Activated effector memory CD4-positive, alpha-beta T cell treated with anti-CD3 and anti-CD28 coated beads, Interleukin-2, amount 50 U/mL, for 16 hours (primary cell): ENCODE results near the gene SAFB2.
A peak's percentile ranks its signal among the peaks of the same experiment; 100 is the strongest.

Experiments
- DNase-seq: peaks from one replicate; pipeline ENCODE4 v3.0.0-alpha.2; 2020

The SAFB2 gene

DNA sequence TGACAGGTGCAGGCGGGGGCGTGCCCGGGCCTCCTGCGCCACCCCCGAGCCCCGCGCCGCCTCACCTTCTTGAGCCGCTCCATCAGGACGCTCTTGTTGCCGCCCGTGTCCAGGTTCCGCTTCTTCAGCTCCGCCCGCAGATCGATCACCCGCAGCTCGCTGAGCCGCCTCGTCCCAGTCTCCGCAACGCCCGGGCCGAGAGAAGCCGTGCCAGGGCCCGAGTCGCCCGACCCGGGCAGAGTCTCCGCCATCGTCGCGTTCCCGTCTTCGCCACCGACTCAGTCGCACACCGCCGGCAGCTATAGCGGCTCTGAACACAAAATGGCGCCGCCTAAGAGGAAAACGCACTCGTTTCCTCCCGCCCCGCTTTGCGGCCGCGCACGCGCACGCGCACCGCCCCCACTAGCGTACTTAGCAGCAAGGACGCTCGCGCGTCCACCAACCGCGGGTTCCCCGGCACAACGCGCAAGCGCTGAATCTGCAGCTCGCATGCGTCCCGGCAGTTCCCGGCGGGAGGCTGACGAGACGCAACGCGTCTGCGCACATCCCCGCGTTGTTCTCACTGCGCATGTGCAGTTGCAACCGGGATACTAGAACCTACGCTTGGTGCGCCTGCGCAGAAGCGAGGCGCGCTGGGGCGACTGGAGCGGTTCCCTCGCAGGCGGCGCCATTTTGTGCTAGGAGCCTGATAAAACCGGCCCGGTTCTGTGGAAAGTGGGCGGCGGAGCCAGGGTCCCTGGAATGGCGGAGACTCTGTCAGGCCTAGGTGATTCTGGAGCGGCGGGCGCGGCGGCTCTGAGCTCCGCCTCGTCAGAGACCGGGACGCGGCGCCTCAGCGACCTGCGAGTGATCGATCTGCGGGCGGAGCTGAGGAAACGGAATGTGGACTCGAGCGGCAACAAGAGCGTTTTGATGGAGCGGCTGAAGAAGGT is at the start of gene SAFB2, which contains the start of gene SAFB:
Gene SAFB2, minus strand, starts transcription at position 312 of the 932 bp plus-strand sequence. Its CDS starts 61 bp downstream, at position 251.
Gene SAFB, plus strand, starts transcription at position 619 of the 932 bp plus-strand sequence. Its CDS starts 123 bp downstream, at position 742.
- DNase-seq = peak; percentile 100

DNA sequence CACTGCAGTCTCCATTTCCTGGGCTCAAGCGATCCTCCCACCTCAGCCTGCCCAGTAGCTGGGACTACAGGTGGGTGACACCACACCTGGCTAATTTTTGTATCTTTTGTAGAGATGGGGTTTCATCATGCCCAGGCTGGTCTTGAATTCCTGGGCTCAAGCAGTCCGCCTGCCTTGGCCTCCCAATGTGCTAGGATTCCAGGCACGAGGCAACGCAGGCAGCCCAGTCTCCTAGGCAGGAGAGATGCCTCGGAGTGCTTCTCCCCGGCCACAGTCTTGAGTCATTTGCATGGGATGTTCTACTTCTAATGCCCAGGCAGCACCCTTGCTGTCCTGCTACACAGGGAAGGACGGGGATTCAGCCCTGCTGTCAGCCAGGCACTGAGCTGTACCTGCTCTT is 49.0 kb upstream of the SAFB2 start:
- DNase-seq = no peak

DNA sequence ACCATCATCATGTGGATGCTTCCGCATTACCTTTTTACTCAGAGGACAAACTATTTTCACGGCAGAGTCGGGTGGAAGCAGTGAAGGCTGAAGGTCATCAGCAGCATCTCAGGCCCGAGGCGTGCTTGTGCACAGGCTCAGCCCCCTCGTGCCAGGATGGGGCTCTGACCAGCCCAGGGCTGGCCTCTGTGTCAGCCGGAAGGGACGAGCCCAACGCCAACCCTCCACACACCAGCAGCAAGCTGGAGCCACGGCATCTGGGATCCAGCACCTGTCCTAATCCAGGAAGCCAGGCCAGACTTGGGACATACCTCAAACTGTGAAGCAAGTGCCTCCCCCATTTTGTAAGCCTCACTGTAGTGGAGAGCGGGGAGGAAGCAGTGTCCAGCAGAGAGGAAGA is 46.6 kb upstream of the SAFB2 start:
- DNase-seq = no peak

DNA sequence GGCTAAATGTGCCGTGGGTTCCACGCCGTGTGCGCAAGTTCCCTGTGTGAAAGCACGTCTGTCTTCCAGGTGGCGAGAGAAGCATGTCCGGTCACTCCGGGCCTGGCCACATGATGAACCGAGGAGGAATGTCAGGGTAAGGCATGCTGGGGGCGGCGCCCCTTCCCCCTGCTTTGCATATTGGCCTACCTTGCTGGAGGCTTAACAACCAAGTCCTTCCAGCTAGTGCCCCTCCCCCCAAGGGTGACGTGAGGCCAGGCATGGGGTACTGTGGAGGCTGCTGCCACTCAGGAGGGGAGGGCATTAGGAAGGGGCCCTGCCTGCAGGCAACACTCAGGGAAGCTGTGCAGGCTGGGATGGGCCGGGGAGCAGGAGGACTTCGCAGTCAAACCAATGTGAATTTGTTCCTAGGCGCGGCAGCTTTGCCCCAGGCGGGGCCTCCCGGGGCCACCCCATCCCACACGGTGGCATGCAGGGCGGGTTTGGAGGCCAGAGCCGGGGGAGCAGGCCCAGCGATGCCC is 45.2 kb upstream of the SAFB2 start:
- DNase-seq = no peak

DNA sequence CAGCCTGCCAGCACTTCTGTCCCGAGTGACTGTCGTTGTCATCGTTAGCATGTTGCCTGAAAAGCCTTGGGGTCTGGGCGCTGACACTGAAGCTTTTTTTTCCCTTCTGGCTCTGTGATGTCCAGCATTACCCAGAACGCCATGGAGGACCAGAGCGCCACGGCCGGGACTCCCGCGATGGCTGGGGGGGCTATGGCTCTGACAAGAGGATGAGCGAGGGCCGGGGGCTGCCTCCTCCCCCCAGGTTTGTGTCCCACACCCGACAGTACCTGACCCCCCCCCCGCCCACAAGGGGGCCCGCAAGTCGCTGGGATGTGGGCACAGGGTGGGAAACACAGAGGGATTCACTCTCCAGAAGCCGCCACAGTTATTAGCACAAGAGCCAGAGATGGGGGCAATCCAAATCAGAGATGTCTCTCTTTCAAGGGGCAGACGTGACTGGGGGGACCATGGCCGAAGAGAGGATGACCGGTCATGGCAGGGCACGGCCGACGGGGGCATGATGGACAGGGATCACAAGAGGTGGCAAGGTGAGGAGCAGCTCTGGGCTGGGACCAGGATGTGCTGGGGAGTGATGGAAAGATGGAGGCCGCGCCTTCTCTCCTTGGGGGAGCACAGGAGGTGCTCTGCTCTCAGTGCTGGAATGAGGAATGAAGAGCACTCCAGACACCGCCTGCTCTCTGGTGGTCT is 44.5 kb upstream of the SAFB2 start:
- DNase-seq = no peak

DNA sequence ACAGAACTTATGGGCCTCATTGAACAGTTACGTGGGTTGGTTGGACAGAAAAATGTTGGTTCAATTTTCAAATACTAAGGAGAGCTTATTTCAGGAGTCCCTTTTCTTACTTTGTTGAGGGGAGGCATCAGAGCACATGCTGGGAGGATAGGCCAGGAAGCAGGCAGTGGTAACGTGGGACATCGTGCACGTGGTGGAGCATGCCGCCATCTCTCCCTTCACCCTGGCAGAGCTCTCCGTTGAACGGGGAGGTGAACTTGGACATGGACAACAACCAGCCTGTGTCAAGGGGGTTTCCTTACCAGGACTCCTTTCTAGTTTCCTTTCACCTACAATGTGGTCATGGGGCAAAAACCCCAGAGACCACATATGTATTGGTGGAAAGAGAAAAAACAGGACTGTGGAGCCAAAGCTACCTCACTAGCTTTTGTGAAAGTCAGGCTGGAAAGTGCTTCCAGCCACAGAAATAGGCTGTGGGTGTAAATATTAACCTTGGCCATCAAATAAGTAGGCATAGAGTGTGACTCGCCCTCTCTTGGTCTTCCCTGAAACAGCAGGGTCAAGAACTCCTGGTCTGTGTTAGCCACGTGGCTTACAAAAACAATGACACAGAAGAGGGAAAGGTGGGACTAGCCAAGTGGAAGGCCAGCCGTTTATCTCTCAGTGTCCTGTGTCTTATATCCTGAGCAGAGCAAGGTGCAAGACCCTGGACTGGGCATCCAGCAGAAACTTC is 43.4 kb upstream of the SAFB2 start:
- no peak for DNase-seq

DNA sequence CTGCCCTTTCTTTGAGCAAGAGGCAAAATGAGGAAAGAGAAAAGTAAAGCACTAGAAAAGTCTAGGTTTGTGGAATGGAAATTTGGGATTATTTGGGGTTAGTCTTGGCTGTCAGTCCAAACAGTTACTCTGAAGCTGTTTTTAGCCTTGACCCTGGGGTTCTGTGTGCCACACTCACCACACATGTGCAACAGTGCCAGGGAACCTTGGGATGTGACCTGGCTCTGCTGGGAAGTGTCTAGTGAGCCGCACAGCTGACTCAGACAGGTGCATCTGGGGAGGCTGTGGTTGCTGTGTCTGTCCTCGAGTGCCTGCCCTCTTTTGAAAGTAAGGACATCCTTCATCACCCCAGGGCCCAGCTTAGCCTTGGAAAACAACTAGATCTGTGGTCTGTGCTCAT is 41.9 kb upstream of the SAFB2 start:
- no peak for DNase-seq

DNA sequence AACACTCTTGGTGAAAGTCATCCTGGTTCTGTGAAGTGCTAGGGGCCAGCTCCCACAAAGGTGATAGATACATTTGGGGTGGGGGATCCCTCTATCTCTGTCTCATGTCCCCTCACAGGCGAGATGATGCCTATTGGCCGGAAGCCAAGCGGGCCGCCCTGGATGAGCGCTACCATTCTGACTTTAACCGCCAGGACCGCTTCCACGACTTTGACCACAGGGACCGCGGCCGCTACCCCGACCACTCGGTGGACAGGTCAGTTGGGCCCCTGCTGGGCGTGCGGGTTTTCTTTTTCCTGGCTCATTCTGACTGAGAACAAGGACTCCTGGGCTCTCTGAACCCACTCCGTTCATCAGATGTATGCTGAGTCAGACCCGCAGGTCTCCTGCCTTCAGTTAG is 41.3 kb upstream of the SAFB2 start:
- DNase-seq = no peak

DNA sequence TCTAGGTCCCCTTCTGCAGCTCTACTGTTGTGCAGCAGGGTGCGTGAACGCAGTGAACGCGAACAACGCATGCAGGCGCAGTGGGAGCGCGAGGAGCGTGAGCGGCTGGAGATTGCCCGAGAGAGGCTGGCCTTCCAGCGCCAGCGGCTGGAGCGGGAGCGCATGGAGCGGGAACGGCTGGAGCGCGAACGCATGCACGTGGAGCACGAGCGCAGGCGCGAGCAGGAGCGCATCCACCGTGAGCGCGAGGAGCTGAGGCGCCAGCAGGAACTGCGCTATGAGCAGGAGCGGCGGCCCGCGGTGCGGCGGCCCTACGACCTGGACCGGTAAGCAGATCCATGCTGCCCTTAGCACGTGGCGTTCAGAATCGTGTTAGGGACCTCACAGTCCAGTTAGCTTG is 38.9 kb upstream of the SAFB2 start:
- DNase-seq = no peak

DNA sequence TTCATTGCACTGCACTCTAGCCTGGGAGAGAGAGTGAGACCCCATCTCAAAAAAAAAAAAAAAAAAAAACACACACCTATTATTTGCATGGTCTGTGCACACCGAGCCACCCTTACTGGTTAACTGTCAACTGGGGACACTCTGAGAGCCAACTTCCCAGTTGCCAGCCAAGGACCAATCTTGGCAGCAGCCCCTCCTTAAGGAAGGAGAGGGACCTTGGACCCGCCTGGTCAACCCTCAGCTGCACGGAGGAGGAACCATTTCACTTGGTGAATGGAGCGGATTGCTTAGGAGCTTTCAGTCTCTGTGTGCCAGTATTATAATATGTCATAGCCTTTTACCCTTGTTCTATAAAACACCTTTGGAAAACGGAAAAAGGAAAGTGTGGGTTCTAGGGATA is 32.8 kb upstream of the SAFB2 start:
- peak; percentile 50 for DNase-seq

DNA sequence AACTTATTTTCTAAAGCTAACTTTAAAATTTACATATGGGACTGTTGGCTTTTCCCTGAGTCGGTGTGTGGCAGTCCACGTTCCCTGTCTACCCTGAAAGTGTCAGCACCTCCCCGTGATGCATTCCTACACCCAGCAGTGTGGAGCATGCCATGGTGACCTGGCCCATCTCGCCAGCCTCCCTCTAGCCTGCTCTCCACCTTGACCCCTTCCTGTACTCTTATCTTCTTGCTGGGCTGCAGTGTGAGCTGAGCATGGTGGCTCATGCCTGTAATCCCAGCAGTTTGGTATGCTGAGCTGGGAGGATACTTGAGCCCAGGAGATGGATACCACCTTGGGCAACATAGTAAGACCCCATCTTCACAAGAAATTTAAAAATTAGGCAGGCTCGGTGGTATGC is 32.4 kb upstream of the SAFB2 start:
- peak; percentile 34 for DNase-seq

DNA sequence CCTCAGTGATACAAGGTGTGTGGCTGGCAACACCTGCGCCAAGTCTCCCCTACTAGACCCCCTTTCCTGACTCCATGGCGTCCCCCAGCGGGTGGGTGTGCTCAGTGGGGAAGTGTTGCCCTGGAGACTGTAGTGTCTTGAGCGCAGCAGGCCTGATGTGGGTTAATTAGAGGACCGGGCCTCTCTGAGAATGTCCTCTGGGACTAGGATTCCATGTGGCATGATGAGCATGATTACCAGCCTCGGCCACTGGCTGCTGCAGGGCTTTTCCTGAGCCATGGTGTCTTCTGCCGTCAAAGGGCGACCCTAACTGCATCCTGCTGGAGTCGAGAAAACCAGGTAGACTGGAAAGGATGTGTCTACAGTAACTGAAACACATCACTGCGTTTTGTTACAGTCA is 29.7 kb upstream of the SAFB2 start:
- DNase-seq = peak; percentile 47

DNA sequence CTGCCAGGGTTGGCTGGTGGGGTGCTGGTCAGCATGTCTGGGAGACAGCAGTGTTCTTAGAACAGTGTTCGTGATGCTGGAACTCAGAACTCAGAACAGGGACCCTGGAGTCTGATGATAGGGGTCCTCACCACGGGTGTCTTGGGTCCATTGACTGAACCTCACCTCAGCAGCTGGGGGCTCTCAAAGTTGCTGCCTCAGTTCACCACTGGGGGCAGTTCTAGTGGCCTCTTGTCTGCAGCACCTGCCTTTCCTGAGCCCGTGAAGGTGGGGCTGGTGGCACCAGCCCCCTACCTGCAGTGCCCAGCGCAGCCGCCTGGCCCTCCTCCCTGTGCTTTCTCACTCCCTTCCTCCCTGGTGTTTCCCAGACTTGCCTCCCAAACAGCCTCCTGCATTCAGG is 28.8 kb upstream of the SAFB2 start:
- DNase-seq = peak; percentile 60

DNA sequence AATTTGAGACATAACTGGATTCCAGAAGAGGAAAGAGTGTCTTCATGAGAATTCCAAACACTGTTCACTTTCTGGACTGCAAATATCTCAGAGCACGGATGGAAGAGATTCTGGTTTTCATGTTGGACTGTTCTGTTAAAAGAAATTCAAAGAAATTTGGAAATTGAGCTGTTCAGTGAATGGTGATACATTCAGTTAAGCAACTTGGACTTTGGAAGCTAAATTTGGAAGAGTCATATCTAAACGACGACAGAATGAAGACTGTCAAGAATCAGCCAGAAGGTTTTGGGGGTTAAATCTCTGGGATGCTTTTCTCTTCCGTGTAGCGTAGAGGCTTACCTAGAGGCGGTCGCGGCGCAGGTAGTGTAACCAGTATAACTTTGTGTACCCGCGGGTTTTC is 25.9 kb upstream of the SAFB2 start:
- no peak for DNase-seq

DNA sequence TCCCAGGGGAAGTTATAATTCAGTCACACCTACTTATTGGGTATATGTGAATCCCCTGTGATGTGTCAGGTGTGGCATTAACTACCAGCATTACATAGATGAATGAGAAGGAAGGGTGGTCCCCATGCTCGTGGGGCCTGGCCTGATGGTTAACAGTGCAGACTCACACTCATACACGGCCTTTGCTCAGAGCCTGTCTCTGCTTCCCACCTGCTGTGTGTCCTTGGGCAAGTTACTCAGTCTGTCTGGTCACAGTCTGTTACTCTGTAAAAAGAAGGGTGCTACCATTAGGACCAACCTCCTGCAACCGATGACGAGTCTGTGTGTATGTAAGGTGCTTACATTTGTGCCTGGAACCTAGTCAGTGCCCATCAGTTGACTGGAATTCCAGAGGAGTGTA is 24.1 kb upstream of the SAFB2 start:
- peak; percentile 3 for DNase-seq

DNA sequence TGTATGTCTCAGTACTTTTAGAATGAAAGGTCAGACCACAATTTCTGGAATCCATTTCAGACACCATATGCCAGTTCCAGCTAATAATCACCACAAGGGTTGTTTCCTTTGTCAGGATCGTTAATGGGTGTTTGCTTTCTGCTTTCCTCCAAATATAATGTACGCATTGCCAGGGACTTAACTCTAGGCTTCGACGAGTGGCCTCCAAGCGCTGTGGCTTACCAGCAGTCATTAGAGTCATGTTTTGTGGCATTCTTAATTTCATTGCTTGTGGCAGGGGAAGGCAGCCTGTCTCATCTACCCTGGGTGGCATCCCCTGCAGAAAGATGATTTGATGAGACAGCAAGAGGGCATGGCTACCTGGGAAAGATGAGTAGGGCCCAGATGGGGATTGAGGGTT is 22.8 kb upstream of the SAFB2 start:
- DNase-seq = peak; percentile 8

DNA sequence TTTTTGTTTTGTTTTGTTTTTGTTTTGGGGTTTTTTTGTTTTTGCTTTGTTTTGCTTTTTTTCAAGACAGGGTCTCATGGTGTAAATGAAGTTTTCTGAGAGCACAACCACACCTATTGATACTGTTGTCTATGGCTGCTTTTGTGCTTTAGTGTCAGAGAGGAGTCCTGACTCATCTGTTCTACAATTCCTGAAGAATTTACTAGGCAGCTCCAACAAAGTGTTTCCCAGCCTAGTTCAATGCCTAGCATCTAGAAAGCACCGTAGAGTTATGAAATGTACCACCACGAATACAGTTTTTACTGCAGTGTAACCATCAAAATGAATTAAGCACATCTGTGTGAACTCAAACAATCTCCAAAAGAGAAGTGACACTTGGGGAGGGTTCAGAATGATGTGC is 21.5 kb upstream of the SAFB2 start:
- DNase-seq = no peak

DNA sequence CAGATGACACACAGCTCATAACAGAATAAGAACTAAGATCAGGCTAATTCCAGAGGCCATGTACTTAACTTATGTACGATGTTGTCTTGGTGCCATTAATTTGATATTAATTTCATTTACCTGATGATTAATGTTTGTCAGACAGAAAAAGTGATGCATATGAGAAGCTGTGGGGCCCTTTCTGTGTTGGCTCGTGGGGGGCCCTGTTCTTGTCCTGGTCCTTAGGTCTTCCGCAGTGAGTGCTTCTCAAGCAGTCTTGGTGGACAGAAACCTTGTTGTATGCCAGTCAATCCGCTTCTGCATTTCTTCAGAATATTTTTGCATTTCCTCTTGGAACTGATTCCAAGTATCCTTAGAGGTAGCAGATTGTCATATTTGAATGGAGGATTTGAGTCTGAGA is 20.5 kb upstream of the SAFB2 start:
- no peak for DNase-seq

DNA sequence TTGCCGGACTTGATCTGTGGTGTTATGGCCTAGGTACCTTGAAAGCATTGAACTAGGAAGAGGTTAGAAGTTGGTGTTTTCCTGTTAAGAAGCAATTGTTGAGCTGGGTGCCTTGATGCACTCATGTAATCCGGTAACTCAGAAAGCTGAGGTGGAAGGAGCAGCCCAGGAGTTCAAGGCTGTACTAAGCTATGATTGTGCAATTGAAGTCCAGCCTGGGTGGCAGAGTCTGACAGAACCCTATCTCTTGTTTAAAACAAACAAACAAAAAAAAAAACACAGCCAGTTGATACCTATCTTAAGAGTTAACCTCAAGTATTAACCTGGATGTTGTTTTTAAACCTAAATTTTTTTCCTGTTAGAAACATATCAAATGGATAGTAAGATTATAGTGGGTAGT is 19.6 kb upstream of the SAFB2 start:
- peak; percentile 3 for DNase-seq

DNA sequence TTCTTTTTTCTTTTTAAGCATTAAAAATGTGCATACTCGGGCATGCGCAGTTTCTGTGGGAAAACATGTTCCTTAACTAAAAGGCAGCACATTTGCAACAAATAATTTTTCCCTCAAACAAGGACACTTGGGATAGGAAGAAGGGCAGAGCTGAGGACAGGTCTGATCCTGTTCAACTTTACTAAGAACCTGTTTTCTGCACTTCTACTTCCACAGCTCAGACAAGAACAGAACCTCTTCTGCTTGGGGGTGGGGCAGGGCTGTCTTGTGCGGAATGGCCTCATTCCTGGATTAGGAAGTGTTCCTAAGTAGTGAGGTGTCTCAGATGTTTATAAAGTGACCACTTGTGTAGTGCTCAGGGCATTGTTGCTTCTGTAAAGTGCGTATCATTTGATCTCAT is 18.6 kb upstream of the SAFB2 start:
- no peak for DNase-seq

DNA sequence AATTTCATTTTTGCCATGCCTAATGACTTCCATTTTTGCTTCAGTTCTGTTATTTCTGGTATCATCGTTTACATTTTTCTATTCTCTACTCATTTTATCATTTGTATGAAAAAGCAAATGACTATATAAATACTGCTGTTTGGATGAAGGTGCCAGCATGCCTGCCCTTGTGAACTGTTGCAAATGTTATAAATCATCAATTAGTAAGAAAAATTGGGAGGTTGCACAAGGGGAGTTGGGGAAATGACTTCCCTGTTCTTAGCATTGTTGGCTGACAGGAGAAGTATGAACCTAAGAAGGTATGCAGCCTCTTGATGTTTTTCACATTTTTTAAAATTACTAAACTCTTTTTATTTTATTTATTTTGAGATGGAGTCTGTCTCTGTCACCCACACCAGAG is 15.4 kb upstream of the SAFB2 start:
- no peak for DNase-seq

DNA sequence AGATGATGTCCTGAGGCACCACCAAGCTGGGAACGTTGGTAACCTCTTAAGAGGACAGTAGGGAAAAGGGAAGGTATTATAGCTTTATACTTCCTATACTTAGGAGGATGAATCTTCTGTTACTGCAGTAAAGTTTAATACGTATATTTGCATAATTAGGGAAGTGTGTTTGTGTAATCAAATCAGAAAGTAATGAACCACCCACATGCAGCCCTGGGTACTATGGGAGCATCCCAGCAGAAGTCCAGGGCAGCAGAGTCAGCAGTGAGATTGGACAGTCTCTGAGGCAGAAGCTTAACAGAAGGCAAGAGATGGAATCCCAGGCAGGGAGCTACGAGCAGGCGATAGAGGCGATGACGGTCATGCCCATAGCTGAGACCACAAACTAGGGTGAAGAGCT is 12.9 kb upstream of the SAFB2 start:
- DNase-seq = no peak

DNA sequence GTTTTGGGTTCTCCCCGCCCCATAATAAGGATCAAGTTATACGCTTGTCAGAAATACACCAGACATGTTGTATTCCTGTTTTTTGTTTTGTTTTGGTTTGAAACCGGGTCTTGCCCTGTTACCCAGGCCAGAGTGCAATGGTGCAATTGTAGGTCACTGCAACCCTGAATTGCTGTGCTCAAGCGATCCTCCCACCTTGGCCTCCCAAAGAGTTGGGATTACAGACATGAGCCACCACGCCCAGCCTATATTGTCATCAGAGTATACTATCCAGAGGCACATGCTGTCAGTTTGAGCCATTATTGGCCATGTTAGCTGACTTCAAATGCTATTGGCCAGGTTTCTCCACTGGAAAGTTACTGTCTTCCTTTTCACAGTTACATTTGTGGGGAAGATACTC is 10.1 kb upstream of the SAFB2 start:
- peak; percentile 45 for DNase-seq
